GM19467 (cell line): ENCODE measurements around the gene TMEM135.
"Not testable (repeated sequence)": the region's sequence is repeated elsewhere in the genome, so short reads cannot be mapped to it uniquely, and the experiment has no call there.

ENCODE experiments used
- ATAC-seq: cut with Tn5 transposase; IDR thresholded peaks from one replicate; pipeline ENCODE4 v1.9.1; 2021; ENCODE audit warnings: mild to moderate bottlenecking, moderate library complexity; ENCODE audit not compliant: unreplicated experiment

Gene TMEM135

GRCh38 chr11:87252869-87253268 lies 215.1 kb downstream of the TMEM135 start:
- no peak for ATAC-seq

GRCh38 chr11:87254562-87254961 lies 216.8 kb downstream of the TMEM135 start:
- ATAC-seq: no peak

GRCh38 chr11:87255589-87255988 lies 217.9 kb downstream of the TMEM135 start:
- no peak for ATAC-seq

GRCh38 chr11:87256694-87257340 lies 219.1 kb downstream of the TMEM135 start:
- ATAC-seq: no peak

GRCh38 chr11:87258171-87258833 lies 220.6 kb downstream of the TMEM135 start:
- no peak for ATAC-seq

GRCh38 chr11:87259736-87260135 lies 222.0 kb downstream of the TMEM135 start:
- ATAC-seq: no peak

GRCh38 chr11:87260811-87261210 lies 223.1 kb downstream of the TMEM135 start:
- ATAC-seq: no peak

- ATAC-seq: no peak
These were observed 225.6 kb downstream of the TMEM135 start for GRCh38 chr11:87263264-87263838.

GRCh38 chr11:87263979-87264378 lies 226.2 kb downstream of the TMEM135 start:
- ATAC-seq: no peak

GRCh38 chr11:87265132-87265531 lies 227.4 kb downstream of the TMEM135 start:
- ATAC-seq: no peak

- ATAC-seq: no peak
These were observed 228.2 kb downstream of the TMEM135 start for GRCh38 chr11:87265979-87266378.

GRCh38 chr11:87266751-87267150 lies 229.0 kb downstream of the TMEM135 start:
- no peak for ATAC-seq

GRCh38 chr11:87271951-87272350 lies 234.2 kb downstream of the TMEM135 start:
- not testable (repeated sequence) for ATAC-seq

GRCh38 chr11:87275176-87275575 lies 237.4 kb downstream of the TMEM135 start:
- no peak for ATAC-seq

GRCh38 chr11:87280143-87280542 lies 242.4 kb downstream of the TMEM135 start:
- ATAC-seq: no peak

- ATAC-seq: no peak
These were observed 243.8 kb downstream of the TMEM135 start for GRCh38 chr11:87281496-87281895.

GRCh38 chr11:87284306-87284705 lies 246.6 kb downstream of the TMEM135 start:
- no peak for ATAC-seq

GRCh38 chr11:87285674-87286073 lies 247.9 kb downstream of the TMEM135 start:
- not testable (repeated sequence) for ATAC-seq

GRCh38 chr11:87286338-87286737 lies 248.6 kb downstream of the TMEM135 start:
- ATAC-seq: no peak

GRCh38 chr11:87290304-87290922 lies 252.7 kb downstream of the TMEM135 start:
- no peak for ATAC-seq

GRCh38 chr11:87292598-87292997 lies 254.9 kb downstream of the TMEM135 start:
- no peak for ATAC-seq

GRCh38 chr11:87295237-87295636 lies 257.5 kb downstream of the TMEM135 start:
- no peak for ATAC-seq
